Stomach (tissue), 9 donors: ENCODE results near the gene KIF5A. TPM values are rescaled to one million over a fixed set of nuclear protein-coding genes. Genes with fewer than 3 reads are reported as not detected.
"Not testable (repeated sequence)": the region's sequence is repeated elsewhere in the genome, so short reads cannot be mapped to it uniquely, and the experiment has no call there.

Source experiments
- DNase-seq, 2 donors: peaks; one replicate each; pipeline versions ENCODE4 v3.0.0 to v3.0.0-alpha.2; 2013 to 2019
- H3K27ac ChIP-seq, 5 donors: fragments of 200-600 bp in 4 of 5; sonication (generic) in 4 of 5; one replicate each; pipeline ENCODE4 v1.5.1; 2013 to 2019; ENCODE audit warnings: mild to moderate bottlenecking in 1 of 5, moderate library complexity in 1 of 5
- H3K27me3 ChIP-seq, 3 donors: fragments of 200-600 bp; sonication (generic); one replicate each; pipeline ENCODE4 v1.5.1; 2017 to 2019; ENCODE audit warnings: mixed run types in 1 of 3
- H3K36me3 ChIP-seq, 4 donors: fragments of 200-600 bp; sonication (generic); 1 replicate in 3 of 4; 2 replicates in 1 of 4; pipeline ENCODE4 v1.5.1; 2016 to 2019
- H3K4me1 ChIP-seq, 4 donors: fragments of 200-600 bp; sonication (generic); one replicate each; pipeline ENCODE4 v1.5.1; 2016 to 2019
- H3K4me3 ChIP-seq, 4 donors: fragments of 200-600 bp; sonication (generic) in 3 of 4; one replicate each; pipeline ENCODE4 v1.5.1; 2016 to 2019; ENCODE audit warnings: mild to moderate bottlenecking in 1 of 4
- H3K9me3 ChIP-seq, 4 donors: fragments of 200-600 bp; sonication (generic); one replicate each; pipeline ENCODE4 v1.5.1; 2016 to 2019
- EP300 ChIP-seq: sonication (generic); formaldehyde crosslinking; IDR thresholded peaks from one replicate; pipeline ENCODE4 v1.6.1; 2017; ENCODE audit warnings: antibody characterized with exemption
- POLR2A ChIP-seq, 4 donors: fragments of 450-650 bp; IDR thresholded peaks; one replicate each; pipeline ENCODE4 v1.6.1; 2016; ENCODE audit warnings: antibody characterized with exemption in 4 of 4, control low read depth in 2 of 4, mild to moderate bottlenecking in 1 of 4, moderate library complexity in 1 of 4
- POLR2AphosphoS5 ChIP-seq, 3 donors: sonication (generic); formaldehyde crosslinking; IDR thresholded peaks; one replicate each; pipeline ENCODE4 v1.6.1; 2016; ENCODE audit warnings: antibody characterized with exemption in 3 of 3
- WGBS, 5 donors: extraction: QIAGEN DNeasy Blood & Tissue Kit in 3 of 5; methylation state at CpG; one replicate each; pipeline versions ENCODE4 v1.1.5 to v1.1.7; 2013 to 2018; 5-methylcytosine and 5-hydroxymethylcytosine counted together
- intact Hi-C: fragments of 100-400 bp; cut with DNase I; formaldehyde crosslinking; loops from one replicate; pipeline ENCODE4 v1.15.1; 2023; ENCODE audit warnings: low total_unique reads
- polyA plus RNA-seq, 3 donors: library from polyadenylated mRNA; stranded (reverse); fragments of 200-250 nt; gene quantifications; one replicate each; pipeline ENCODE4 v1.2.3, GENCODE V29; 2013
- total RNA-seq, 5 donors: library from RNA; depleted of rRNA; stranded (reverse); fragments of >200 nt; gene quantifications; one replicate each; pipeline versions ENCODE4 v1.1.0 to v1.2.3, GENCODE V29; 2014 to 2016
- TF ChIP-seq, protein P1 (sequence below), 7 experiments: fragments of 450-650 bp in 4 of 7; fragments of 200-600 bp in 3 of 7; sonication (generic) in 3 of 7; IDR thresholded peaks; one replicate each; pipeline ENCODE4 v1.5.1; 2016 to 2019; ENCODE audit warnings: antibody characterized with exemption in 7 of 7, control low read depth in 2 of 7, mild to moderate bottlenecking in 1 of 7
- donor health status: healthy with polysubstance abuse.
- donor health status: Bipolar disorder and iron deficiency.
- donor health status: healthy.

The KIF5A gene
- total and polyA plus RNA-seq, 8 donors: 0.19 to 2.3 (median 1.3) TPM; not detected in 1

DNA sequence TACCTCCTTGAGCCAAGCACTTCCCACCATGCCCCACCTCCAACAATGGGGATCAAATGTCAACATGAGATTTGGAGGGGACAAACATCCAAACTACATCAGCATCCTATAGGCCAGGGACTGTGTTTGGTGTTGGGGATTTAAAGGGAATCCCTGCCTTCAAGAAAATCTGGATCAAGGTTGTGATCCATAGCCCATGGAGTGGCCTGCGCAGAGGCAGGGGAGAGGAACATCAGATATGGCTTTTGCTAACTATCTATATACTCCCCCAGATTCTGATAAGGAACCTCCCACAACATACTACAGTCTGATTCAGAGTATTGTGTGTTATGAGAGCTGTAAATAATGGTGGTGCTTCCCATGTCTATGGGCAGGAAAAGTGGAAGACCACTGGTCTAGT lies 5.1 kb downstream of the KIF5A start:
- WGBS, 5 donors: 87 to 100% (median 94%) methylated on average over 1 of the region's 1 CpG
- DNase-seq: no peak
- Histone ChIP-seq H3K27me3 (peaks cover 0 to 11% (median 11%) of the 10 kb centered on the region in 3 donors), H3K9me3 (no peaks in the 10 kb centered on the region), H3K27ac (no peak overlapping the region), H3K36me3 (no peaks in the 10 kb centered on the region), H3K4me3 (no peak overlapping the region), H3K4me1 (peaks cover 0 to 7% (median 6%) of the 10 kb centered on the region in 4 donors)
- no peak for TF ChIP-seq POLR2A (IDR thresholded peaks at IDR 0.05)
- no peak for TF ChIP-seq POLR2AphosphoS5 (IDR thresholded peaks at IDR 0.05)
- no peak for TF ChIP-seq EP300
- TF ChIP-seq, protein P1, sequence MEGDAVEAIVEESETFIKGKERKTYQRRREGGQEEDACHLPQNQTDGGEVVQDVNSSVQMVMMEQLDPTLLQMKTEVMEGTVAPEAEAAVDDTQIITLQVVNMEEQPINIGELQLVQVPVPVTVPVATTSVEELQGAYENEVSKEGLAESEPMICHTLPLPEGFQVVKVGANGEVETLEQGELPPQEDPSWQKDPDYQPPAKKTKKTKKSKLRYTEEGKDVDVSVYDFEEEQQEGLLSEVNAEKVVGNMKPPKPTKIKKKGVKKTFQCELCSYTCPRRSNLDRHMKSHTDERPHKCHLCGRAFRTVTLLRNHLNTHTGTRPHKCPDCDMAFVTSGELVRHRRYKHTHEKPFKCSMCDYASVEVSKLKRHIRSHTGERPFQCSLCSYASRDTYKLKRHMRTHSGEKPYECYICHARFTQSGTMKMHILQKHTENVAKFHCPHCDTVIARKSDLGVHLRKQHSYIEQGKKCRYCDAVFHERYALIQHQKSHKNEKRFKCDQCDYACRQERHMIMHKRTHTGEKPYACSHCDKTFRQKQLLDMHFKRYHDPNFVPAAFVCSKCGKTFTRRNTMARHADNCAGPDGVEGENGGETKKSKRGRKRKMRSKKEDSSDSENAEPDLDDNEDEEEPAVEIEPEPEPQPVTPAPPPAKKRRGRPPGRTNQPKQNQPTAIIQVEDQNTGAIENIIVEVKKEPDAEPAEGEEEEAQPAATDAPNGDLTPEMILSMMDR (IDR thresholded peaks at IDR 0.05): no peak
- intact Hi-C loops: no loop called here

DNA sequence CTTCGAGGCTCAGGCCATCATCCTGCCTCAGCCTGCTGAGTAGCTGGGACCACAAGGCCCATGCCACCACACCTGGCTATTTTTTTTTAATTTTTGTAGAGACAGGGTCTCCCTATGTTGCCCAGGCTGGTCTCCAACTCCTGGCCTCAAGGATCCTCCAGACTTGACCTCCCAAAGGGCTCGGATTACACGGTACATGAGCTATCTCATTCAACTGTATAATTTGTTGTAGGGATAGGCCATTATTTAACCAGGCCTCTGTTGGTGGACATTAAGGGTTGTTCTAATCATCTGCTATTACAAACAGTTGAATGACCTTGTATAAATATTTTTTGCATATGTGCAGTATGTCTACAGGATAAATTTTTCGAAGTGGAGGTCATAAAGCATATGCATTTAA lies 9.0 kb downstream of the KIF5A start:
- Histone ChIP-seq H3K9me3 (no peaks in the 10 kb centered on the region), H3K27me3 (peaks cover 0 to 18% (median 0%) of the 10 kb centered on the region in 3 donors), H3K36me3 (no peaks in the 10 kb centered on the region), H3K4me3 (no peak overlapping the region), H3K27ac (no peak overlapping the region), H3K4me1 (no peaks in the 10 kb centered on the region)
- WGBS, 5 donors: 76 to 86% (median 77%) methylated on average over 4 of the region's 4 CpGs
- DNase-seq: no peak
- intact Hi-C loops: no loop called here
- no peak for TF ChIP-seq POLR2A (IDR thresholded peaks at IDR 0.05)
- TF ChIP-seq, protein P1 (IDR thresholded peaks at IDR 0.05): no peak
- TF ChIP-seq POLR2AphosphoS5 (IDR thresholded peaks at IDR 0.05): no peak
- no peak for TF ChIP-seq EP300

DNA sequence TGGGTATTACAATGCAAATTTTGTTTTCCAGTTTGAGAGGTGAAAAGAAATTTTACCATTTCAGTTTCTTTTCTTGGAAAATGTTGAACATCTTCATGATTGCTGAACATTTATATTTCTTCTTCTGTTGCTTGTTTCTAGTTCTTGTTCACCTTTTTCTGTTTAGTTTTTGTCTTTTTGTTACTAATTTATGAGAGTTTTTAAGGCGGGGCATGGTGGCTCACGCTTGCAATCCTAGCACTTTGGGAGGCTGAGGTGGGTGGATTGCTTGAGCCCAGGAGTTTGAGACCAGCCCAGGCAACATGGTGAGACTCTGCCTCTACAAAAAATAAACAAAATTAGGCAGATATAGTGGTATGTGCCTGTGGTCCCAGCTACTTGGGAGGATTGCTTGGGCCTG lies 10.7 kb downstream of the KIF5A start:
- Histone ChIP-seq H3K4me1 (no peaks in the 10 kb centered on the region), H3K27ac (no peak overlapping the region), H3K9me3 (no peaks in the 10 kb centered on the region), H3K27me3 (peaks cover 0 to 21% (median 0%) of the 10 kb centered on the region in 3 donors), H3K36me3 (no peaks in the 10 kb centered on the region), H3K4me3 (no peak overlapping the region)
- DNase-seq: no peak
- TF ChIP-seq, protein P1 (IDR thresholded peaks at IDR 0.05): no peak
- TF ChIP-seq EP300 (no peak), POLR2AphosphoS5 (IDR thresholded peaks at IDR 0.05) (no peak), POLR2A (IDR thresholded peaks at IDR 0.05) (no peak)
- intact Hi-C loops: no loop called here
- WGBS, 5 donors: 90 to 96% (median 92%) methylated on average over 2 of the region's 2 CpGs

DNA sequence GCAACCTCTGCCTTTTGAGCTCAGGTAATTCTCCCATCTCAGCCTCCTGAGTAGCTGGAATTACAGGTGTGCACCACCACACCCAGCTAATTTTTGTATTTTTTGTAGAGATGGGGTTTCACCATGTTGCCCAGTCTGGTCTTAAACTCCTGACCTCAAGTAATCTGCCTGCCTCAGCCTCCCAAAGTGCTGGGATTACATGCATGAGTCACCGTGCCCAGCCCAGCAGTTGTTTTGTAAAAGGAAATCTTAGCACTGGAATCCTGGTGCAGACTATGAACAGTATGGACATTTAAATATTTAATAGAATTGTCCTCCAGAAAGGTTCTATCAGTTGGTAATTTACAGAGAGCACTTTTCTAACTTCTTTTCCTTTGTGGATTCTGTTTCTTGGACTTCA lies 11.3 kb downstream of the KIF5A start:
- H3K36me3 ChIP-seq, H3K4me1 ChIP-seq, H3K9me3 ChIP-seq, H3K27ac ChIP-seq, DNase-seq, intact Hi-C loops, H3K4me3 ChIP-seq: not testable (repeated sequence)
- WGBS, 5 donors: 43 to 48% (median 46%) methylated on average over 1 of the region's 1 CpG
- H3K27me3 ChIP-seq: peaks cover 0 to 21% (median 0%) of the 10 kb centered on the region in 3 donors

DNA sequence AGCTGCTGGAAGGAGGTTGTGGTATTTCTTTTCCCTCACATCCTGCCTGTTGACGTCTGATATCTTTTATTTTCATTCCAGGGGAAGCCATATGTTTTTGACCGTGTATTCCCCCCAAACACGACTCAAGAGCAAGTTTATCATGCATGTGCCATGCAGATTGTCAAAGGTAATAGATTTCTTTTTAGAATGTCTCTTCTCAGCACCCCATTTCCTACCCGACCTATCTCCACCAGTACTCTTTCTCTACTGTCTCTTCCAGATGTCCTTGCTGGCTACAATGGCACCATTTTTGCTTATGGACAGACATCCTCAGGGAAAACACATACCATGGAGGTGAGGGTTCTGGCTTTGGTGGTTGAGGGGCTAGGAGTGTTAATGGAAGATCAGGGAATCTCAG lies 13.5 kb downstream of the KIF5A start:
- 52 to 65% (median 54%) methylated on average over 4 of the region's 4 CpGs for WGBS, 5 donors
- TF ChIP-seq POLR2AphosphoS5 (IDR thresholded peaks at IDR 0.05) (no peak), EP300 (no peak)
- intact Hi-C loops: no loop called here
- H3K27me3 ChIP-seq: peaks cover 0 to 30% (median 0%) of the 10 kb centered on the region in 3 donors
- no peak overlapping the region for H3K27ac ChIP-seq
- H3K4me3 ChIP-seq: no peak overlapping the region
- DNase-seq: no peak
- no peaks in the 10 kb centered on the region for H3K36me3 ChIP-seq
- H3K4me1 ChIP-seq: no peaks in the 10 kb centered on the region
- no peaks in the 10 kb centered on the region for H3K9me3 ChIP-seq
